ENCODE measurements around the gene THUMPD2.

THUMPD2 gene

GRCh38 chr2:39719317-39719716, 59.7 kb downstream of the THUMPD2 start:
- DNase-seq (ENCODE audit: low read depth in 2 of 2, low spot score in 1 of 2) = no peak

GRCh38 chr2:39718483-39718882, 60.6 kb downstream of the THUMPD2 start:
- DNase-seq (ENCODE audit: low read depth in 2 of 2, low spot score in 1 of 2) = no peak

- DNase-seq (ENCODE audit: low read depth in 2 of 2, low spot score in 1 of 2) = no peak
Observed at GRCh38 chr2:39717067-39717466, 62.0 kb downstream of the THUMPD2 start.

- no peak for DNase-seq (ENCODE audit: low read depth in 2 of 2, low spot score in 1 of 2)
Observed at GRCh38 chr2:39715822-39716221, 63.2 kb downstream of the THUMPD2 start.

- DNase-seq (ENCODE audit: low read depth in 2 of 2, low spot score in 1 of 2) = no peak
Observed at GRCh38 chr2:39715095-39715494, 64.0 kb downstream of the THUMPD2 start.

- no peak for DNase-seq (ENCODE audit: low read depth in 2 of 2, low spot score in 1 of 2)
Observed at GRCh38 chr2:39712953-39713352, 66.1 kb downstream of the THUMPD2 start.

- no peak for DNase-seq (ENCODE audit: low read depth in 2 of 2, low spot score in 1 of 2)
Observed at GRCh38 chr2:39710807-39711206, 68.3 kb downstream of the THUMPD2 start.

- no peak for DNase-seq (ENCODE audit: low read depth in 2 of 2, low spot score in 1 of 2)
Observed at GRCh38 chr2:39708003-39708402, 71.1 kb downstream of the THUMPD2 start.

GRCh38 chr2:39706945-39707344, 72.1 kb downstream of the THUMPD2 start:
- no peak for DNase-seq (ENCODE audit: low read depth in 2 of 2, low spot score in 1 of 2)

GRCh38 chr2:39706312-39706711, 72.7 kb downstream of the THUMPD2 start:
- no peak for DNase-seq (ENCODE audit: low read depth in 2 of 2, low spot score in 1 of 2)

- DNase-seq (ENCODE audit: low read depth in 2 of 2, low spot score in 1 of 2) = no peak
Observed at GRCh38 chr2:39705638-39706037, 73.4 kb downstream of the THUMPD2 start.

- no peak for DNase-seq (ENCODE audit: low read depth in 2 of 2, low spot score in 1 of 2)
Observed at GRCh38 chr2:39704540-39704939, 74.5 kb downstream of the THUMPD2 start.

GRCh38 chr2:39703181-39703872, 75.7 kb downstream of the THUMPD2 start:
- DNase-seq (ENCODE audit: low read depth in 2 of 2, low spot score in 1 of 2) = no peak

GRCh38 chr2:39701137-39701536, 77.9 kb downstream of the THUMPD2 start:
- no peak for DNase-seq (ENCODE audit: low read depth in 2 of 2, low spot score in 1 of 2)

GRCh38 chr2:39697454-39697853, 81.6 kb downstream of the THUMPD2 start:
- DNase-seq (ENCODE audit: low read depth in 2 of 2, low spot score in 1 of 2) = no peak

GRCh38 chr2:39696838-39697237, 82.2 kb downstream of the THUMPD2 start:
- DNase-seq (ENCODE audit: low read depth in 2 of 2, low spot score in 1 of 2) = no peak

GRCh38 chr2:39696101-39696553, 82.9 kb downstream of the THUMPD2 start:
- no peak for DNase-seq (ENCODE audit: low read depth in 2 of 2, low spot score in 1 of 2)

GRCh38 chr2:39693245-39693644, 85.8 kb downstream of the THUMPD2 start:
- DNase-seq (ENCODE audit: low read depth in 2 of 2, low spot score in 1 of 2) = no peak

GRCh38 chr2:39689876-39690275, 89.2 kb downstream of the THUMPD2 start:
- no peak for DNase-seq (ENCODE audit: low read depth in 2 of 2, low spot score in 1 of 2)

GRCh38 chr2:39689272-39689841, 89.7 kb downstream of the THUMPD2 start:
- no peak for DNase-seq (ENCODE audit: low read depth in 2 of 2, low spot score in 1 of 2)

GRCh38 chr2:39688181-39688580, 90.9 kb downstream of the THUMPD2 start:
- no peak for DNase-seq (ENCODE audit: low read depth in 2 of 2, low spot score in 1 of 2)

GRCh38 chr2:39686456-39686855, 92.6 kb downstream of the THUMPD2 start:
- DNase-seq (ENCODE audit: low read depth in 2 of 2, low spot score in 1 of 2) = no peak
